CD14-positive monocyte (primary cell): Measurements from ENCODE around the gene WDR7. TPM values are rescaled to one million over a fixed set of nuclear protein-coding genes. Genes with fewer than 3 reads are reported as not detected.

Source experiments
- DNase-seq, 3 donors: peaks; one replicate each; pipeline ENCODE4 v3.0.0-alpha.2; 2011 to 2022
- H2AFZ ChIP-seq: 2 replicates; pipeline ENCODE4 v1.6.0; 2012; ENCODE audit warnings: mild to moderate bottlenecking, low read depth, low read length, inconsistent platforms; ENCODE audit not compliant: insufficient read depth, poor library complexity, severe bottlenecking
- H3K27ac ChIP-seq, 2 donors: 1 replicate in 1 of 2; 2 replicates in 1 of 2; pipeline ENCODE4 v1.5.1; 2012 to 2013; ENCODE audit warnings: low read length in 2 of 2, control low read depth in 1 of 2, inconsistent platforms in 1 of 2, low read depth in 1 of 2, mild to moderate bottlenecking in 1 of 2
- H3K27me3 ChIP-seq, 2 donors: one replicate each; pipeline versions ENCODE4 v1.6.0 to v1.6.1; 2011 to 2013; ENCODE audit warnings: low read length in 2 of 2; ENCODE audit not compliant: control insufficient read depth in 2 of 2, insufficient read depth in 2 of 2
- H3K36me3 ChIP-seq, 2 donors: replicated peaks in 1 of 2; 1 replicate in 1 of 2; 2 replicates in 1 of 2; pipeline versions ENCODE4 v1.5.1 to v1.6.1; 2012 to 2013; ENCODE audit warnings: low read length in 2 of 2, control low read depth in 1 of 2, inconsistent platforms in 1 of 2, mild to moderate bottlenecking in 1 of 2; ENCODE audit not compliant: insufficient read depth in 2 of 2, control insufficient read depth in 1 of 2
- H3K4me1 ChIP-seq, 2 donors: 1 replicate in 1 of 2; 2 replicates in 1 of 2; pipeline versions ENCODE4 v1.5.1 to v1.6.1; 2012 to 2013; ENCODE audit warnings: low read length in 2 of 2, control low read depth in 1 of 2, inconsistent platforms in 1 of 2, mild to moderate bottlenecking in 1 of 2, moderate library complexity in 1 of 2; ENCODE audit not compliant: insufficient read depth in 2 of 2, control insufficient read depth in 1 of 2
- H3K4me2 ChIP-seq: replicated peaks from 2 replicates; pipeline ENCODE3; 2012; ENCODE audit warnings: low read length, moderate library complexity, mild to moderate bottlenecking; ENCODE audit not compliant: poor library complexity, severe bottlenecking; ENCODE audit errors: extremely low read depth
- H3K4me3 ChIP-seq, 3 experiments: fragments of 200-600 bp in 1 of 3; sonication (generic) in 1 of 3; replicated peaks in 1 of 3; 1 replicate in 2 of 3; 2 replicates in 1 of 3; pipeline ENCODE4 v1.5.1; 2011 to 2013; ENCODE audit warnings: low read length in 3 of 3, mild to moderate bottlenecking in 3 of 3, control low read depth in 2 of 3, low read depth in 2 of 3, inconsistent platforms in 1 of 3, moderate library complexity in 1 of 3
- H3K79me2 ChIP-seq: 2 replicates; pipeline ENCODE4 v1.6.0; 2012; ENCODE audit warnings: mild to moderate bottlenecking, control low read depth, inconsistent platforms, low read length, moderate library complexity; ENCODE audit not compliant: insufficient read depth
- H3K9ac ChIP-seq: 2 replicates; pipeline ENCODE4 v1.6.0; 2017; ENCODE audit warnings: low read length, mild to moderate bottlenecking; ENCODE audit not compliant: insufficient read depth, poor library complexity, severe bottlenecking
- H3K9me3 ChIP-seq, 2 donors: replicated peaks in 1 of 2; 1 replicate in 1 of 2; 2 replicates in 1 of 2; pipeline versions ENCODE4 v1.5.1 to v1.6.1; 2012 to 2013; ENCODE audit warnings: low read length in 2 of 2, control low read depth in 1 of 2; ENCODE audit not compliant: control insufficient read depth in 1 of 2, insufficient read depth in 1 of 2
- H4K20me1 ChIP-seq: 2 replicates; pipeline ENCODE4 v1.6.0; 2012; ENCODE audit warnings: mild to moderate bottlenecking, low read length, control low read depth, moderate library complexity; ENCODE audit not compliant: insufficient read depth
- H3K27ac Mint-ChIP-seq, 7 donors: one replicate each; pipeline ENCODE4 v1.8.0; 2020; ENCODE audit warnings: mild to moderate bottlenecking in 7 of 7, mixed read lengths in 7 of 7, moderate library complexity in 6 of 7, inconsistent platforms in 2 of 7
- H3K27me3 Mint-ChIP-seq, 3 donors: one replicate each; pipeline ENCODE4 v1.8.0; 2021 to 2022; ENCODE audit warnings: low read depth in 3 of 3, mild to moderate bottlenecking in 3 of 3, mixed read lengths in 3 of 3, moderate library complexity in 3 of 3, inconsistent platforms in 1 of 3
- H3K36me3 Mint-ChIP-seq, 2 donors: one replicate each; pipeline ENCODE4 v1.8.0; 2020; ENCODE audit warnings: mixed read lengths in 2 of 2, inconsistent platforms in 1 of 2, mild to moderate bottlenecking in 1 of 2
- H3K4me1 Mint-ChIP-seq: one replicate; pipeline ENCODE4 v1.8.0; 2020; ENCODE audit warnings: mild to moderate bottlenecking, mixed read lengths
- H3K4me3 Mint-ChIP-seq, 2 donors: one replicate each; pipeline ENCODE4 v1.8.0; 2020; ENCODE audit warnings: mild to moderate bottlenecking in 2 of 2, mixed read lengths in 2 of 2, moderate library complexity in 1 of 2
- H3K9me3 Mint-ChIP-seq, 7 donors: one replicate each; pipeline ENCODE4 v1.8.0; 2020 to 2022; ENCODE audit warnings: mixed read lengths in 7 of 7, mild to moderate bottlenecking in 6 of 7, moderate library complexity in 6 of 7, inconsistent platforms in 2 of 7
- WGBS: methylation state at CpG from one replicate; pipeline ENCODE4 v1.1.5; 2013; ENCODE audit warnings: missing lambda C conversion rate; ENCODE audit not compliant: insufficient coverage; 5-methylcytosine and 5-hydroxymethylcytosine counted together
- intact Hi-C, 2 donors: fragments of 100-400 bp; cut with micrococcal nuclease; formaldehyde crosslinking; loops; one replicate each; pipeline versions ENCODE4 v1.15.0 to v1.15.1; 2023
- polyA plus RNA-seq, 3 donors: library from polyadenylated mRNA; depleted of rRNA in 1 of 3; unstranded in 2 of 3; stranded (reverse) in 1 of 3; fragments of 300-500 nt in 2 of 3; fragments of >200 nt in 1 of 3; fragmentation: Illumina TruSeq in 2 of 3; gene quantifications; 1 replicate in 2 of 3; 2 replicates in 1 of 3; pipeline ENCODE4 v1.2.3, GENCODE V29; 2012 to 2021
- TF ChIP-seq, protein P1 (sequence below): fragments of 200-600 bp; IDR thresholded peaks from one replicate; pipeline ENCODE4 v1.8.0; 2022; ENCODE audit warnings: antibody characterized with exemption, mild to moderate bottlenecking

WDR7 gene
- polyA plus RNA-seq, 3 donors, result 9.1 to 23.6 (median 9.5) TPM

DNA sequence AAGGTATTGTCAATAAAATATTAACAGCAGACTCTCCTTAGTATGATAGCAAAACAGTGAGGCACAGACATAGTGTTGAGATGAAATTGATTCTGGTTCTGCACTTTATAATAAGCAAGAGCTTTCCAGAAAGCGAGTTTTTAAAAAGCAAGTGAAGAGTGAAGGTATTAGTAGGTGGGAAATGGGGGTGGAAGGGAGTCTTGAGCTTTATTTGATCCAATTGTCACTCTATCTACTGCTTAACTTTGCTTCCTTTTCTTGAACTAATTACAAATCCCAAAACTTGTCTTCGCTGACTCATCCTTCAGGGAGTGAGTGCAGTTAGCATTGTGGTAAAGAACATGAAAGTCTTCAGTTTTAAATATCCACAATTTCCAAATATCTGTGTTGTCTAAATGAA is 375.2 kb downstream of the WDR7 start:
- peaks cover 52 to 57% of the 10 kb centered on the region in 2 donors for H3K36me3 Mint-ChIP-seq
- intact Hi-C loops, result no loop called here
- Histone ChIP-seq H3K9me3 (no peaks in the 10 kb centered on the region), H2AFZ (no peak overlapping the region), H3K4me1 (no peaks in the 10 kb centered on the region), H3K4me3 (no peak overlapping the region), H4K20me1 (no peaks in the 10 kb centered on the region), H3K4me2 (no peak overlapping the region), H3K9ac (no peak overlapping the region), H3K36me3 (peaks cover 41 to 49% of the 10 kb centered on the region in 2 donors), H3K79me2 (no peaks in the 10 kb centered on the region), H3K27me3 (no peaks in the 10 kb centered on the region), H3K27ac (no peak overlapping the region)
- TF ChIP-seq, protein P1, sequence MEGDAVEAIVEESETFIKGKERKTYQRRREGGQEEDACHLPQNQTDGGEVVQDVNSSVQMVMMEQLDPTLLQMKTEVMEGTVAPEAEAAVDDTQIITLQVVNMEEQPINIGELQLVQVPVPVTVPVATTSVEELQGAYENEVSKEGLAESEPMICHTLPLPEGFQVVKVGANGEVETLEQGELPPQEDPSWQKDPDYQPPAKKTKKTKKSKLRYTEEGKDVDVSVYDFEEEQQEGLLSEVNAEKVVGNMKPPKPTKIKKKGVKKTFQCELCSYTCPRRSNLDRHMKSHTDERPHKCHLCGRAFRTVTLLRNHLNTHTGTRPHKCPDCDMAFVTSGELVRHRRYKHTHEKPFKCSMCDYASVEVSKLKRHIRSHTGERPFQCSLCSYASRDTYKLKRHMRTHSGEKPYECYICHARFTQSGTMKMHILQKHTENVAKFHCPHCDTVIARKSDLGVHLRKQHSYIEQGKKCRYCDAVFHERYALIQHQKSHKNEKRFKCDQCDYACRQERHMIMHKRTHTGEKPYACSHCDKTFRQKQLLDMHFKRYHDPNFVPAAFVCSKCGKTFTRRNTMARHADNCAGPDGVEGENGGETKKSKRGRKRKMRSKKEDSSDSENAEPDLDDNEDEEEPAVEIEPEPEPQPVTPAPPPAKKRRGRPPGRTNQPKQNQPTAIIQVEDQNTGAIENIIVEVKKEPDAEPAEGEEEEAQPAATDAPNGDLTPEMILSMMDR, result no peak
- no CpG with 5 or more reads among the region's 2 CpGs for WGBS
- peaks cover 0 to 2% (median 0%) of the 10 kb centered on the region in 3 donors for H3K27me3 Mint-ChIP-seq
- H3K27ac Mint-ChIP-seq, result no peak overlapping the region
- H3K4me3 Mint-ChIP-seq, result no peak overlapping the region
- no peaks in the 10 kb centered on the region for H3K9me3 Mint-ChIP-seq
- DNase-seq, result no peak
- peaks cover 2% of the 10 kb centered on the region for H3K4me1 Mint-ChIP-seq

DNA sequence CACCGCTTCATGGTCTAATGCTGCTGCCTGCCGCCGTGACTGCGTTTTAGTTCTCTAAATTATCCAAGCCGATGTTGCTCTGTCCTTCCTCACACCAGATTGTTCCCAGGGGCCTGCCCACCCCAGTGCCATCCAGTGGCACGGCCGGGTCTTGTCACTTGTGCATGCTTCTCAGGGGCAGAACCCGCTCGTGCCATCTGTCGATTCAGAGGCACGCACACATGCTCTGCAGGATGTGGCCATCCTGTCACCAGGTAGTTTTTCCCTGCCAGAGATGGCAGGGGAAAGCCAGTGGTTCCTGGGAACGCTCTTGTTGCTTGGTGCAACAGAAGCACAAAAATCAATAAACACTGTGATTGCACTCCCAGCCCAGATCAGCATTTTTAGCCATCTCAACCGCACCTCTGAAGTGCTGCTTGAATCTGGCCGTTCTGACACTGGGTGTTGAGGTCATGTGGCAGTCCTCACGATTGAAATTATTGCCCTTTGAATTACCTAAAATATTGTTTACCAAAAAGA is 376.1 kb downstream of the WDR7 start:
- H3K4me3 Mint-ChIP-seq, result no peak overlapping the region
- 94% methylated on average over 11 of the region's 15 CpGs for whole genome bisulfite sequencing
- H3K4me3 ChIP-seq, result no peak overlapping the region
- no peak overlapping the region for H3K9ac ChIP-seq
- H3K27ac Mint-ChIP-seq, result peak overlapping the region in 1 of 7 donors; percentile 58
- H3K27me3 ChIP-seq, result no peaks in the 10 kb centered on the region
- H3K9me3 ChIP-seq, result no peaks in the 10 kb centered on the region
- no peaks in the 10 kb centered on the region for H4K20me1 ChIP-seq
- H3K36me3 Mint-ChIP-seq, result peaks cover 48 to 56% of the 10 kb centered on the region in 2 donors
- no peaks in the 10 kb centered on the region for H3K79me2 ChIP-seq
- peaks cover 2% of the 10 kb centered on the region for H3K4me1 Mint-ChIP-seq
- H2AFZ ChIP-seq, result no peak overlapping the region
- intact Hi-C loops, result no loop called here
- TF ChIP-seq, protein P1, result no peak
- H3K4me2 ChIP-seq, result no peak overlapping the region
- DNase-seq, result no peak
- no peak overlapping the region for H3K27ac ChIP-seq
- H3K4me1 ChIP-seq, result no peaks in the 10 kb centered on the region
- no peaks in the 10 kb centered on the region for H3K27me3 Mint-ChIP-seq
- peaks cover 38 to 52% of the 10 kb centered on the region in 2 donors for H3K36me3 ChIP-seq
- H3K9me3 Mint-ChIP-seq, result no peaks in the 10 kb centered on the region
